Upper lobe of left lung (tissue), 6 donors: ENCODE data around the gene ALKAL2. TPM values are rescaled to one million over a fixed set of nuclear protein-coding genes. Genes with fewer than 3 reads are reported as not detected.

ENCODE experiments used
- ATAC-seq, 2 donors: fragments of 200-7000 bp; cut with Tn5 transposase; one replicate each; pipeline ENCODE4 v1.9.1; 2022; ENCODE audit warnings: mild to moderate bottlenecking in 2 of 2, moderate library complexity in 2 of 2; ENCODE audit not compliant: low FRiP score in 2 of 2
- DNase-seq, 2 donors: peaks; one replicate each; pipeline ENCODE4 v3.0.0-alpha.2; 2019 to 2020
- H3K27ac ChIP-seq, 4 donors: fragments of 200-600 bp; sonication (generic); one replicate each; pipeline ENCODE4 v1.5.1; 2016 to 2019
- H3K27me3 ChIP-seq, 4 donors: fragments of 200-600 bp; sonication (generic); one replicate each; pipeline ENCODE4 v1.5.1; 2017 to 2019
- H3K36me3 ChIP-seq, 4 donors: fragments of 200-600 bp; sonication (generic); one replicate each; pipeline ENCODE4 v1.5.1; 2016 to 2019
- H3K4me1 ChIP-seq, 4 donors: fragments of 200-600 bp; sonication (generic); one replicate each; pipeline ENCODE4 v1.5.1; 2018 to 2019
- H3K4me3 ChIP-seq, 4 donors: fragments of 200-600 bp; sonication (generic); one replicate each; pipeline ENCODE4 v1.5.1; 2017 to 2019; ENCODE audit warnings: mild to moderate bottlenecking in 2 of 4, moderate library complexity in 1 of 4
- H3K9me3 ChIP-seq, 4 donors: fragments of 200-600 bp; sonication (generic); one replicate each; pipeline ENCODE4 v1.5.1; 2018 to 2019
- CTCF ChIP-seq, 6 experiments: fragments of 450-650 bp in 4 of 6; fragments of 200-600 bp in 2 of 6; sonication (generic) in 2 of 6; IDR thresholded peaks; one replicate each; pipeline ENCODE4 v1.5.1; 2016 to 2019; ENCODE audit warnings: antibody characterized with exemption in 6 of 6
- EP300 ChIP-seq, 4 donors: sonication (generic); formaldehyde crosslinking; IDR thresholded peaks; one replicate each; pipeline ENCODE4 v1.5.1; 2017; ENCODE audit warnings: antibody characterized with exemption in 4 of 4, control low read depth in 2 of 4
- POLR2A ChIP-seq, 4 donors: fragments of 450-650 bp; IDR thresholded peaks; one replicate each; pipeline ENCODE4 v1.5.1; 2016 to 2017; ENCODE audit warnings: antibody characterized with exemption in 4 of 4, mild to moderate bottlenecking in 2 of 4
- POLR2AphosphoS5 ChIP-seq, 2 donors: sonication (generic); formaldehyde crosslinking; IDR thresholded peaks; one replicate each; pipeline ENCODE4 v1.5.1; 2017; ENCODE audit warnings: antibody characterized with exemption in 2 of 2
- WGBS, 2 donors: methylation state at CpG; one replicate each; pipeline ENCODE4 v1.1.5; 2017 to 2018; 5-methylcytosine and 5-hydroxymethylcytosine counted together
- total RNA-seq, 6 donors: library from RNA; depleted of rRNA in 4 of 6; stranded (reverse); fragments of >200 nt in 4 of 6; gene quantifications; one replicate each; pipeline versions ENCODE4 v1.1.0 to v1.2.1, GENCODE V29; 2016 to 2021
- donor health status: DM: no; HTN: no; CAD: no; lungs with moderate emphysema.
- donor health status: DM: no; HTN: yes; CAD: no; lungs with severe emphysema.

Gene ALKAL2
- total RNA-seq, 6 donors from 2014 or later = 8.3 to 30.7 (median 14.8) TPM

GRCh38 chr2:259789-260331 is 28.0 kb downstream of the ALKAL2 start:
- H3K4me3 ChIP-seq = no peak overlapping the region
- H3K4me1 ChIP-seq = peaks cover 19 to 39% (median 27%) of the 10 kb centered on the region in 4 donors
- H3K27me3 ChIP-seq = no peaks in the 10 kb centered on the region
- WGBS, 2 donors = 94% methylated on average over 2 of the region's 2 CpGs
- ATAC-seq (no peak), DNase-seq (no peak)
- H3K36me3 ChIP-seq = no peaks in the 10 kb centered on the region
- no peaks in the 10 kb centered on the region for H3K9me3 ChIP-seq
- H3K27ac ChIP-seq = no peak overlapping the region
- TF ChIP-seq POLR2A (IDR thresholded peaks at IDR 0.05) = no peak
- TF ChIP-seq POLR2AphosphoS5 (IDR thresholded peaks at IDR 0.05) = no peak
- TF ChIP-seq EP300 (IDR thresholded peaks at IDR 0.05) = no peak
- no peak for TF ChIP-seq CTCF (IDR thresholded peaks at IDR 0.05)

DNA sequence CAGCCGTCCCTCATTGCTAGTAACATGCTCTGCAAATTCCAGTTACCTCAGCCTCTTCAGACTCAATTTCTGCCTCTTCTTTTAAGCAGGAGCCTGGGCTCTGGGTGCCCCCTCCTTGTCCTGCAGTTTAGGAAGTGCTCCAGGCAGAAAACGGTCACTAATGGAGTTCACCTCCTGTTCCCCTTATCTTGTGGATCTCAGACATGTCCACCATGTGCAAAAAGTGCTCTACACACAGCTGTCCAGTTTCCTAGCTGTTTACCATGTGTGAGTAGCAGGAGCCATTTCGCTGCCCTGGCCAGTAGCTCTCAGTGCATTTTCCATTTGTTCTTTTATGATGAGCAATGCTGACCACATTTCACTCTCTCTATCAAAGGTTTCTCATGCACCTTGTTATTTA is 29.0 kb downstream of the ALKAL2 start:
- H3K27ac ChIP-seq = no peak overlapping the region
- H3K9me3 ChIP-seq = no peaks in the 10 kb centered on the region
- 81 to 83% methylated on average over 3 of the region's 3 CpGs for WGBS, 2 donors
- DNase-seq (no peak), ATAC-seq (no peak)
- no peaks in the 10 kb centered on the region for H3K36me3 ChIP-seq
- H3K4me3 ChIP-seq = no peak overlapping the region
- TF ChIP-seq POLR2A (IDR thresholded peaks at IDR 0.05) (no peak), CTCF (IDR thresholded peaks at IDR 0.05) (no peak), POLR2AphosphoS5 (IDR thresholded peaks at IDR 0.05) (no peak), EP300 (IDR thresholded peaks at IDR 0.05) (no peak)
- peaks cover 19 to 36% (median 27%) of the 10 kb centered on the region in 4 donors for H3K4me1 ChIP-seq
- no peaks in the 10 kb centered on the region for H3K27me3 ChIP-seq

DNA sequence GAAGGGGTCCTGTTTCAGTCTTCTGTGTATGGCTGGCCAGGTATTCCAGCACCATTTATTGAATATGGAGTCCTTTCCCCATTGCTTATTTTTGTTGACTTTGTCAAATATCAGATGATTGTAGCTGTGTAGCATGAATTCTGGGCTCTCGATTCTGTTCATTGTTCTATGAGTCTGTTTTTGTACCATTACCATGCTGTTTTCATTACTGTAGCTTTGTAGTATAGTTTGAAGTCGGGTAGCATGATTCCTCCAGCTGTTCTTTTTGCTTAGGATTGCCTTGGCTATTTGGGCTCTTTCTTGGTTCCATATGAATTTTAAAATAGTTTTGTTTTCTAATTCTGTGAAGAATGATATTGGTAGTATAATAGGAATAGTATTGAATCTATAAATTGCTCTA is 30.0 kb downstream of the ALKAL2 start:
- Histone ChIP-seq H3K4me1 (peaks cover 13 to 25% (median 20%) of the 10 kb centered on the region in 4 donors), H3K27ac (no peak overlapping the region), H3K36me3 (no peaks in the 10 kb centered on the region), H3K9me3 (no peaks in the 10 kb centered on the region), H3K4me3 (no peak overlapping the region), H3K27me3 (no peaks in the 10 kb centered on the region)
- no peak for ATAC-seq
- no peak for TF ChIP-seq EP300 (IDR thresholded peaks at IDR 0.05)
- no peak for TF ChIP-seq POLR2A (IDR thresholded peaks at IDR 0.05)
- TF ChIP-seq POLR2AphosphoS5 (IDR thresholded peaks at IDR 0.05) = no peak
- no peak for TF ChIP-seq CTCF (IDR thresholded peaks at IDR 0.05)
- 98% methylated on average over 2 of the region's 2 CpGs for WGBS, 2 donors
- DNase-seq = no peak

GRCh38 chr2:257429-257828 is 30.5 kb downstream of the ALKAL2 start:
- Histone ChIP-seq H3K36me3 (no peaks in the 10 kb centered on the region), H3K9me3 (no peaks in the 10 kb centered on the region), H3K27me3 (no peaks in the 10 kb centered on the region), H3K4me3 (no peak overlapping the region), H3K27ac (no peak overlapping the region), H3K4me1 (peaks cover 11 to 22% (median 18%) of the 10 kb centered on the region in 4 donors)
- DNase-seq = no peak
- 76 to 82% methylated on average over 3 of the region's 3 CpGs for WGBS, 2 donors
- no peak for ATAC-seq
- TF ChIP-seq CTCF (IDR thresholded peaks at IDR 0.05) (no peak), POLR2A (IDR thresholded peaks at IDR 0.05) (no peak), POLR2AphosphoS5 (IDR thresholded peaks at IDR 0.05) (no peak), EP300 (IDR thresholded peaks at IDR 0.05) (no peak)

DNA sequence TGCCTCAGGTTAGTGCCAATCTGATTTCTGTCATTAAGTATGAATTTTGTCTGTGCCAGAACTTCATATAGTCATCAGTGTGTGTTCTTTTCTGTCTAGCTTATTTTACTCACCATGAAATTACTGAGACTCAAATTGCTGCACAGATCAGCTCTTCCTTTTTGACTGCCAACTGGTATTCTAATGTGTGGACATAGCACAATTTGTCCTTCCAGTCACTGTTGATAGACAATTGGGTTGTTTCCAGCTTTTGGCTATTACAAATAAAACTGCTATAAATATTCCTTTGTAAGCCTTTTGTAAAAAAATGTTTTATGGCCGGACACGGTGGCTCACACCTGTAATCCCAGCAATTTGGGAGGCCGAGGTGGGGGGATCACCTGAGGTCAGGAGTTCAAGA is 31.8 kb downstream of the ALKAL2 start:
- H3K27me3 ChIP-seq = no peaks in the 10 kb centered on the region
- DNase-seq (no peak), ATAC-seq (no peak)
- TF ChIP-seq POLR2AphosphoS5 (IDR thresholded peaks at IDR 0.05) (no peak), CTCF (IDR thresholded peaks at IDR 0.05) (no peak), EP300 (IDR thresholded peaks at IDR 0.05) (no peak)
- no peak overlapping the region for H3K27ac ChIP-seq
- peaks cover 0 to 4% (median 0%) of the 10 kb centered on the region in 4 donors for H3K36me3 ChIP-seq
- 77 to 91% methylated on average over 3 of the region's 3 CpGs for WGBS, 2 donors
- no peak overlapping the region for H3K4me3 ChIP-seq
- H3K9me3 ChIP-seq = no peaks in the 10 kb centered on the region
- H3K4me1 ChIP-seq = peaks cover 0 to 11% (median 10%) of the 10 kb centered on the region in 4 donors
